MM.1S (cell line): ENCODE data around the gene CUL2.

Experiments
- DNase-seq: peaks from one replicate; pipeline ENCODE4 v3.0.0-alpha.2; 2015
- H2AFZ ChIP-seq: fragments of 300-600 bp; sonication (generic); 2 replicates; pipeline ENCODE4 v1.6.0; 2016; ENCODE audit warnings: antibody characterized with exemption, low read length
- H3F3A ChIP-seq: fragments of 300-600 bp; sonication (generic); 2 replicates; pipeline ENCODE4 v1.6.1; 2016; ENCODE audit warnings: mild to moderate bottlenecking, antibody characterized with exemption, low read length, moderate library complexity, mixed read lengths; ENCODE audit not compliant: insufficient read depth
- H3K27ac ChIP-seq: fragments of 300-600 bp; sonication (generic); 2 replicates; pipeline ENCODE4 v1.5.1; 2016; ENCODE audit warnings: mild to moderate bottlenecking, low read length
- H3K27me3 ChIP-seq: fragments of 300-600 bp; sonication (generic); replicated peaks from 2 replicates; pipeline ENCODE4 v1.6.0; 2016; ENCODE audit warnings: low read length; ENCODE audit not compliant: insufficient read depth
- H3K36me3 ChIP-seq: fragments of 300-600 bp; sonication (generic); replicated peaks from 2 replicates; pipeline ENCODE4 v1.6.1; 2016; ENCODE audit warnings: mild to moderate bottlenecking, low read length, mixed read lengths; ENCODE audit not compliant: insufficient read depth
- H3K4me1 ChIP-seq: fragments of 300-600 bp; sonication (generic); 2 replicates; pipeline ENCODE4 v1.6.1; 2016; ENCODE audit warnings: low read length, mixed read lengths
- H3K4me2 ChIP-seq: fragments of 300-600 bp; sonication (generic); 2 replicates; pipeline ENCODE4 v1.6.0; 2016; ENCODE audit warnings: low read depth, low read length
- H3K4me3 ChIP-seq: fragments of 300-600 bp; sonication (generic); 2 replicates; pipeline ENCODE4 v1.5.1; 2016; ENCODE audit warnings: low read length, mixed read lengths
- H3K79me2 ChIP-seq: fragments of 300-600 bp; sonication (generic); 2 replicates; pipeline ENCODE4 v1.6.1; 2016; ENCODE audit warnings: mixed run types, low read length, mixed read lengths
- H3K9ac ChIP-seq: fragments of 300-600 bp; sonication (generic); 2 replicates; pipeline ENCODE4 v1.6.1; 2016; ENCODE audit warnings: low read length, mixed read lengths
- H3K9me2 ChIP-seq: fragments of 300-600 bp; sonication (generic); replicated peaks from 2 replicates; pipeline ENCODE4 v1.6.1; 2016; ENCODE audit warnings: mild to moderate bottlenecking, low read length, mixed read lengths; ENCODE audit not compliant: insufficient read depth
- H3K9me3 ChIP-seq: fragments of 300-600 bp; sonication (generic); replicated peaks from 2 replicates; pipeline ENCODE4 v1.6.1; 2016; ENCODE audit warnings: mild to moderate bottlenecking, low read length, mixed read lengths; ENCODE audit not compliant: insufficient read depth
- H4K20me1 ChIP-seq: fragments of 300-600 bp; sonication (generic); 2 replicates; pipeline ENCODE4 v1.6.1; 2016; ENCODE audit warnings: mild to moderate bottlenecking, low read length, moderate library complexity, mixed read lengths; ENCODE audit not compliant: insufficient read depth
- CTCF ChIP-seq: fragments of 300-600 bp; sonication (generic); IDR thresholded peaks from 2 replicates; pipeline ENCODE4 v1.5.1; 2016; ENCODE audit warnings: antibody characterized with exemption, low read length, mixed read lengths
- EZH2 ChIP-seq: fragments of 300-600 bp; sonication (generic); optimal IDR thresholded peaks from 2 replicates; pipeline ENCODE3; 2017; ENCODE audit warnings: low read depth, mild to moderate bottlenecking, antibody characterized with exemption, low read length, mixed read lengths
- EZH2phosphoT487 ChIP-seq: fragments of 300-600 bp; sonication (generic); IDR thresholded peaks from 2 replicates; pipeline ENCODE4 v1.6.1; 2018; ENCODE audit warnings: antibody characterized with exemption, low read length

CUL2 gene

GRCh38 chr10:34962866-34963265, 127.3 kb downstream of the CUL2 start:
- H3K27ac ChIP-seq: no peak overlapping the region

GRCh38 chr10:34960983-34961382, 129.2 kb downstream of the CUL2 start:
- Histone ChIP-seq H3K9me3 (no peaks in the 10 kb centered on the region), H4K20me1 (no peaks in the 10 kb centered on the region), H3K4me2 (no peak overlapping the region), H3K4me1 (no peaks in the 10 kb centered on the region), H3K4me3 (no peak overlapping the region), H3K27ac (no peak overlapping the region), H3K27me3 (no peaks in the 10 kb centered on the region), H3K36me3 (no peaks in the 10 kb centered on the region), H3K9ac (no peak overlapping the region), H2AFZ (no peak overlapping the region), H3K9me2 (no peaks in the 10 kb centered on the region), H3F3A (no peaks in the 10 kb centered on the region), H3K79me2 (no peaks in the 10 kb centered on the region)
- TF ChIP-seq CTCF: no peak
- TF ChIP-seq EZH2phosphoT487: no peak
- TF ChIP-seq EZH2: no peak
- DNase-seq: no peak

More at GRCh38 chr10:34962866-34963265, 127.3 kb downstream of the CUL2 start:
- no peaks in the 10 kb centered on the region for H3K79me2 ChIP-seq
- DNase-seq: no peak
- H3K9me2 ChIP-seq: no peaks in the 10 kb centered on the region
- TF ChIP-seq EZH2: no peak
- TF ChIP-seq EZH2phosphoT487: no peak
- no peak for TF ChIP-seq CTCF
- H3K4me3 ChIP-seq: no peak overlapping the region
- H3F3A ChIP-seq: no peaks in the 10 kb centered on the region
- H3K9me3 ChIP-seq: no peaks in the 10 kb centered on the region
- no peaks in the 10 kb centered on the region for H3K36me3 ChIP-seq
- no peak overlapping the region for H3K4me2 ChIP-seq
- H2AFZ ChIP-seq: no peak overlapping the region
- H3K27me3 ChIP-seq: no peaks in the 10 kb centered on the region
- no peaks in the 10 kb centered on the region for H3K4me1 ChIP-seq
- H3K9ac ChIP-seq: no peak overlapping the region
- H4K20me1 ChIP-seq: no peaks in the 10 kb centered on the region

GRCh38 chr10:34959786-34960185, 130.4 kb downstream of the CUL2 start:
- no peak overlapping the region for H3K4me2 ChIP-seq
- no peaks in the 10 kb centered on the region for H3K79me2 ChIP-seq
- H3K4me1 ChIP-seq: no peaks in the 10 kb centered on the region
- TF ChIP-seq EZH2 (no peak), CTCF (no peak), EZH2phosphoT487 (no peak)
- H4K20me1 ChIP-seq: no peaks in the 10 kb centered on the region
- H3K9me2 ChIP-seq: no peaks in the 10 kb centered on the region
- H2AFZ ChIP-seq: no peak overlapping the region
- H3K27me3 ChIP-seq: no peaks in the 10 kb centered on the region
- no peak overlapping the region for H3K27ac ChIP-seq
- no peaks in the 10 kb centered on the region for H3F3A ChIP-seq
- H3K9me3 ChIP-seq: no peaks in the 10 kb centered on the region
- no peak overlapping the region for H3K9ac ChIP-seq
- H3K4me3 ChIP-seq: no peak overlapping the region
- no peaks in the 10 kb centered on the region for H3K36me3 ChIP-seq
- no peak for DNase-seq
